K562 (cell line): ENCODE measurements around the gene WDR70. TPM values are rescaled to one million over a fixed set of nuclear protein-coding genes. Genes with fewer than 3 reads are reported as not detected.
A peak's percentile ranks its signal among the peaks of the same experiment; 100 is the strongest.

Source experiments
- ATAC-seq: fragments of 200-7000 bp; cut with Tn5 transposase; 3 replicates; pipeline ENCODE4 v1.9.1; 2020; ENCODE audit warnings: moderate library complexity
- BruUV-seq: library from RNA; stranded (reverse); fragments of 400-500 nt; replicated peaks from 2 replicates; lab custom pipeline; 2021; lab: Mats Ljungman, UMichigan
- CTCF ChIA-PET: fragments of 300-600 bp; formaldehyde crosslinking; extraction: SDS; loops from one replicate; lab custom pipeline; 2021; ENCODE audit warnings: low intra/inter-chr PET ratio; lab: Yijun Ruan, JAX
- POLR2A ChIA-PET: fragments of 300-600, 350-650 bp; sonication (Branson Sonifier 250); formaldehyde crosslinking; extraction: SDS; loops from one replicate; lab custom pipeline; 2021; ENCODE audit warnings: antibody characterized with exemption, inconsistent platforms; lab: Yijun Ruan, JAX
- DNase-seq, 4 experiments: peaks; one replicate each; pipeline versions ENCODE4 v3.0.0 to v3.0.0-alpha.2; 2011 to 2018; ENCODE audit warnings: low spot score in 3 of 4, mixed read lengths in 3 of 4; ENCODE audit errors: extremely low read depth in 1 of 4
- FAIRE-seq: peaks from 2 replicates; lab custom pipeline; 2011; peaks lifted over from hg19 to GRCh38; lab: Jason Lieb, UNC
- H2AFZ ChIP-seq: 2 replicates; pipeline ENCODE4 v1.6.0; 2011; ENCODE audit warnings: low read depth, low read length, control low read depth, inconsistent platforms
- H3K27ac ChIP-seq: fragments of 200-600 bp; 3 replicates; pipeline ENCODE4 v1.8.0; 2011; ENCODE audit warnings: low read depth, mild to moderate bottlenecking, control low read depth, inconsistent platforms, low read length, moderate library complexity, mixed read lengths; ENCODE audit errors: extremely low read depth
- H3K27me3 ChIP-seq, 2 experiments: fragments of 300-600 bp in 1 of 2; 2 replicates in 1 of 2; 3 replicates in 1 of 2; pipeline versions ENCODE4 v1.6.0 to v1.8.0; 2011; ENCODE audit warnings: inconsistent platforms in 2 of 2, low read length in 2 of 2, mild to moderate bottlenecking in 1 of 2, mixed read lengths in 1 of 2, moderate library complexity in 1 of 2; ENCODE audit not compliant: control insufficient read depth in 2 of 2, insufficient read depth in 2 of 2
- H3K36me3 ChIP-seq: fragments of 300-600 bp; 3 replicates; pipeline ENCODE4 v1.8.0; 2011; ENCODE audit warnings: mild to moderate bottlenecking, low read length, inconsistent platforms; ENCODE audit not compliant: control insufficient read depth, insufficient read depth
- H3K4me1 ChIP-seq, 2 experiments: fragments of 200-600 bp in 1 of 2; replicated peaks in 1 of 2; 2 replicates in 1 of 2; 3 replicates in 1 of 2; pipeline versions ENCODE4 v1.5.1 to v1.8.0; 2011; ENCODE audit warnings: inconsistent platforms in 2 of 2, low read length in 2 of 2, mild to moderate bottlenecking in 1 of 2, mixed read lengths in 1 of 2, moderate library complexity in 1 of 2; ENCODE audit not compliant: control insufficient read depth in 2 of 2, insufficient read depth in 2 of 2
- H3K4me2 ChIP-seq: 2 replicates; pipeline ENCODE4 v1.6.1; 2011; ENCODE audit warnings: low read length, control low read depth, inconsistent platforms, mixed read lengths; ENCODE audit not compliant: insufficient read depth
- H3K4me3 ChIP-seq: fragments of 200-600 bp; sonication (generic), shearing (Covaris generic); 2 replicates; pipeline ENCODE4 v1.5.1; 2016; ENCODE audit warnings: control low read depth, inconsistent platforms
- H3K79me2 ChIP-seq: fragments of 200-600 bp; 3 replicates; pipeline ENCODE4 v1.8.0; 2011; ENCODE audit warnings: low read length, inconsistent platforms; ENCODE audit not compliant: control insufficient read depth, insufficient read depth
- H3K9ac ChIP-seq, 2 experiments: 2 replicates each; pipeline versions ENCODE4 v1.6.0 to v1.6.1; 2011; ENCODE audit warnings: low read depth in 2 of 2, low read length in 2 of 2, control low read depth in 1 of 2, inconsistent platforms in 1 of 2, mild to moderate bottlenecking in 1 of 2, mixed read lengths in 1 of 2; ENCODE audit not compliant: insufficient read depth in 1 of 2
- H3K9me1 ChIP-seq: one replicate; pipeline ENCODE4 v1.6.0; 2011; ENCODE audit warnings: inconsistent platforms, mild to moderate bottlenecking, low read length, moderate library complexity; ENCODE audit not compliant: control insufficient read depth, insufficient read depth
- H3K9me3 ChIP-seq: replicated peaks from 2 replicates; pipeline ENCODE4 v1.5.1; 2011; ENCODE audit warnings: low read depth, low read length, inconsistent platforms; ENCODE audit not compliant: control insufficient read depth, insufficient read depth
- H4K20me1 ChIP-seq: replicated peaks from 2 replicates; pipeline ENCODE4 v1.6.1; 2011; ENCODE audit warnings: low read length, inconsistent platforms, mixed read lengths; ENCODE audit not compliant: control insufficient read depth, insufficient read depth
- CBX3 ChIP-seq, 2 experiments: IDR thresholded peaks; 1 replicate in 1 of 2; 2 replicates in 1 of 2; pipeline ENCODE4 v1.6.1; 2012; ENCODE audit warnings: inconsistent platforms in 2 of 2, low read length in 2 of 2, borderline replicate concordance in 1 of 2, control low read depth in 1 of 2
- MEF2D ChIP-seq: conservative IDR thresholded peaks from 2 replicates; pipeline ENCODE4 v1.6.1; 2016; ENCODE audit warnings: low read depth, missing genetic modification characterization, missing compliant biosample characterization
- OTX1 ChIP-seq: fragments of 450-650 bp; formaldehyde crosslinking; IDR thresholded peaks from 2 replicates; pipeline ENCODE4 v1.4.0; 2022; ENCODE audit warnings: mild to moderate bottlenecking
- PTBP1 ChIP-seq: fragments of 200-400 bp; formaldehyde crosslinking; IDR thresholded peaks from 2 replicates; pipeline ENCODE4 v1.6.1; 2017; ENCODE audit warnings: low read depth, low read length
- RHOXF2B ChIP-seq: fragments of 250-450 bp; sonication (Bioruptor Pico); conservative IDR thresholded peaks from 2 replicates; pipeline ENCODE4 v1.5.1; 2021
- WGBS: fragments of 100-300 bp; shearing (Covaris generic); methylation state at CpG from one replicate; pipeline ENCODE4 v1.1.6; 2016; ENCODE audit warnings: low coverage, mixed read lengths; ENCODE audit not compliant: insufficient coverage; ENCODE audit errors: missing lambda C conversion rate; 5-methylcytosine and 5-hydroxymethylcytosine counted together
- in situ Hi-C: fragments of 300-500 bp; cut with MboI; formaldehyde crosslinking; loops from 4 replicates; pipeline ENCODE4 v1.15.0; 2018; ENCODE audit warnings: inconsistent platforms, mixed read lengths
- intact Hi-C: fragments of 100-400 bp; cut with micrococcal nuclease; formaldehyde crosslinking; loops from 2 replicates; pipeline ENCODE4 v1.14.2; 2022
- polyA plus RNA-seq, 8 experiments: library from polyadenylated mRNA; depleted of rRNA in 4 of 8; stranded (reverse) in 5 of 8; unstranded in 3 of 8; fragments of >200 nt; fragmentation: Nextera tagmentation in 2 of 8; fragmentation: Illumina TruSeq in 1 of 8; extraction: Ambion mirVana in 2 of 8; extraction: Trizol in 1 of 8; gene quantifications; 2 replicates each; pipeline versions ENCODE4 v1.2.1 to v1.2.3, GENCODE V29; 2011 to 2014; ENCODE audit warnings: inconsistent platforms in 1 of 8, missing spikeins in 1 of 8
- total RNA-seq, 7 experiments: library from RNA; depleted of rRNA in 6 of 7; stranded (reverse); fragments of >200 nt in 6 of 7; fragmentation: Illumina TruSeq in 2 of 7; extraction: Trizol in 2 of 7; gene quantifications; 2 replicates each; pipeline versions ENCODE4 v1.2.1 to v1.2.3, GENCODE V29; 2011 to 2021; ENCODE audit warnings: low replicate concordance in 1 of 7
- TF ChIP-seq, protein P1 (sequence below): fragments of 450-650 bp; IDR thresholded peaks from 2 replicates; pipeline ENCODE4 v1.6.1; 2016; ENCODE audit warnings: borderline replicate concordance
- TF ChIP-seq, protein P2 (sequence below): sonication (generic); formaldehyde crosslinking; IDR thresholded peaks from 2 replicates; pipeline ENCODE4 v1.8.1; 2023; ENCODE audit warnings: mild to moderate bottlenecking, missing genetic modification reagents, moderate library complexity

WDR70 gene
- total and polyA plus RNA-seq, 9 of the 15 experiments (the other 6 are each of a cell fraction or from before 2014, with no cell fraction given) = 16.8 to 46.6 (median 38.8) TPM

DNA sequence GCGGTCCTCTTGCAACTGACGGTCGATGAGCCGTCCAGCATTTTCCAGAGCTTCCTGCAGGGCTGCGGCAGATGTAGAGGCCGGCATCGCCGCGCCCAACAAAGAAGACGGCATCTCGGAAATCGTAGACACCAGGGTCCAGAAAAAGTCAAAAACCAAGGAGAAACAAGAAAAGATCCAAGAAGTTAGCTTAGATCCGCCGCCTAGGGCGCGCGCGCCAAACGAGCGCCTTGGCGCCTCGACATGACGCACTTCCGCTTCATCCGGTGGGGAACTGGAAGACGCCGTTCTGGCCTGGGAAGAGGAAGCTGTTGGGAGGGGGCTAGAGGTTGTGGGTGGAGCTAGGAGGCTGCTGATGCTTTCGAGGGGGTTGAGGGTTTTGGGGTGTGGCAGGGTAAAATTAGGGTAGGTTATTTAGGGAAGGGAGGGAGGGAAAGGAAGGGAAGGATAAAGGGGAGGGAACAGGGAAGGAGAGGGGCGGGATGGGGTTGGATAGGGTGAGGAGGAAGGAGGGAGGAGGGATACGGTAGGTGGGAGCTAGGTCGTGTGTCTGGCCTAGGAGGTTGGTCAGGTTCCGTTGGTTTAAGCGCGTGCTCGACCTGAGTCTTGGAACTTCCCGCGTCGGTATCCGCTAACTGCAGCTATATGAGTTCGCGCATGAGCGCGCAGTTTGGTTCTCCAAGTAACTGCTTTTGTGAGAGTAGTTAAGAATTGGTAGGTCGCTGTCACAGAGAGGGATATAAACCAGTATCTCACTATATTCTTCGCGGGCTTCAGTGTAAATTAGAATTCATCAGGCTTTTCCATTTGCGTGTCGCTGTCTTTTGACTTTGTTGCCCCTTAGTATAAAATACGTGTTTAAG lies 8.0 kb upstream of the WDR70 start, which contains the start of gene NUP155:
NUP155 (minus strand) TSS at position 243 of the 863 bp plus-strand sequence; CDS start at position 114, 129 bp downstream.
- H3K9ac ChIP-seq = peak within 1 kb of the TSS; percentile 94 to 96
- CTCF ChIA-PET = no interaction called here
- peaks cover 36% of the 10 kb centered on the region for H3K36me3 ChIP-seq
- no TSS peak for BruUV-seq
- peaks cover 3% of the 10 kb centered on the region; the same call in 1 of the 2 replicates for H4K20me1 ChIP-seq
- peaks cover 8 to 18% of the 10 kb centered on the region in 2 experiments for H3K4me1 ChIP-seq
- H3K27me3 ChIP-seq = no peaks in the 10 kb centered on the region
- intact Hi-C loops = loop anchor here (1.0 to 10.0 kb wide), 2 partner anchors 8 to 496 kb away; partner anchors contain the start of genes NIPBL and WDR70
- in situ Hi-C loops = no loop called here
- peak within 1 kb of the TSS; percentile 89 for H3K4me3 ChIP-seq
- H3K9me3 ChIP-seq = no peaks in the 10 kb centered on the region
- H3K27ac ChIP-seq = peak within 1 kb of the TSS; percentile 85
- no peaks in the 10 kb centered on the region for H3K9me1 ChIP-seq
- POLR2A ChIA-PET = interaction anchor here (0.6 to 3.7 kb wide), 23 partner anchors 8 to 657 kb away, joined by 3 to 19 read pairs (median 3); partner anchors contain the start of gene WDR70
- peak within 1 kb of the TSS; percentile 99 for H3K4me2 ChIP-seq
- WGBS = 1% methylated on average over 44 of the region's 49 CpGs
- ATAC-seq = peak; percentile 95
- peak; percentile 98 for FAIRE-seq
- peak; percentile 96 to 99 (median 96) for DNase-seq
- H2AFZ ChIP-seq = peak within 1 kb of the TSS; percentile 84
- H3K79me2 ChIP-seq = peaks cover 49% of the 10 kb centered on the region
- TF ChIP-seq MEF2D (tag) (peak; percentile 92), CBX3 (IDR thresholded peaks at IDR 0.05; ENCODE audit: borderline replicate concordance in 1 of 2, low read length in 2 of 2) (peak in 1 of 2 experiments; percentile 93; a peak in 1 of 3 replicates), RHOXF2B (CRISPR knock-in tag) (0 out of 2 replicates have a peak, but pooled peaks have one; percentile 17), OTX1 (CRISPR knock-in tag) (peak; percentile 99), PTBP1 (0 out of 2 replicates have a peak, but pooled peaks have one; percentile 45)
- TF ChIP-seq, protein P1, sequence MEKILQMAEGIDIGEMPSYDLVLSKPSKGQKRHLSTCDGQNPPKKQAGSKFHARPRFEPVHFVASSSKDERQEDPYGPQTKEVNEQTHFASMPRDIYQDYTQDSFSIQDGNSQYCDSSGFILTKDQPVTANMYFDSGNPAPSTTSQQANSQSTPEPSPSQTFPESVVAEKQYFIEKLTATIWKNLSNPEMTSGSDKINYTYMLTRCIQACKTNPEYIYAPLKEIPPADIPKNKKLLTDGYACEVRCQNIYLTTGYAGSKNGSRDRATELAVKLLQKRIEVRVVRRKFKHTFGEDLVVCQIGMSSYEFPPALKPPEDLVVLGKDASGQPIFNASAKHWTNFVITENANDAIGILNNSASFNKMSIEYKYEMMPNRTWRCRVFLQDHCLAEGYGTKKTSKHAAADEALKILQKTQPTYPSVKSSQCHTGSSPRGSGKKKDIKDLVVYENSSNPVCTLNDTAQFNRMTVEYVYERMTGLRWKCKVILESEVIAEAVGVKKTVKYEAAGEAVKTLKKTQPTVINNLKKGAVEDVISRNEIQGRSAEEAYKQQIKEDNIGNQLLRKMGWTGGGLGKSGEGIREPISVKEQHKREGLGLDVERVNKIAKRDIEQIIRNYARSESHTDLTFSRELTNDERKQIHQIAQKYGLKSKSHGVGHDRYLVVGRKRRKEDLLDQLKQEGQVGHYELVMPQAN = peak; percentile 93; the same call in 1 of the 2 replicates
- TF ChIP-seq, protein P2, sequence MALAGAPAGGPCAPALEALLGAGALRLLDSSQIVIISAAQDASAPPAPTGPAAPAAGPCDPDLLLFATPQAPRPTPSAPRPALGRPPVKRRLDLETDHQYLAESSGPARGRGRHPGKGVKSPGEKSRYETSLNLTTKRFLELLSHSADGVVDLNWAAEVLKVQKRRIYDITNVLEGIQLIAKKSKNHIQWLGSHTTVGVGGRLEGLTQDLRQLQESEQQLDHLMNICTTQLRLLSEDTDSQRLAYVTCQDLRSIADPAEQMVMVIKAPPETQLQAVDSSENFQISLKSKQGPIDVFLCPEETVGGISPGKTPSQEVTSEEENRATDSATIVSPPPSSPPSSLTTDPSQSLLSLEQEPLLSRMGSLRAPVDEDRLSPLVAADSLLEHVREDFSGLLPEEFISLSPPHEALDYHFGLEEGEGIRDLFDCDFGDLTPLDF (CRISPR knock-in tag) = peak; percentile 87
